Measurements from ENCODE around the gene ZNF594.
"Not testable (repeated sequence)": the region's sequence is repeated elsewhere in the genome, so short reads cannot be mapped to it uniquely, and the experiment has no call there.

The ZNF594 gene

DNA sequence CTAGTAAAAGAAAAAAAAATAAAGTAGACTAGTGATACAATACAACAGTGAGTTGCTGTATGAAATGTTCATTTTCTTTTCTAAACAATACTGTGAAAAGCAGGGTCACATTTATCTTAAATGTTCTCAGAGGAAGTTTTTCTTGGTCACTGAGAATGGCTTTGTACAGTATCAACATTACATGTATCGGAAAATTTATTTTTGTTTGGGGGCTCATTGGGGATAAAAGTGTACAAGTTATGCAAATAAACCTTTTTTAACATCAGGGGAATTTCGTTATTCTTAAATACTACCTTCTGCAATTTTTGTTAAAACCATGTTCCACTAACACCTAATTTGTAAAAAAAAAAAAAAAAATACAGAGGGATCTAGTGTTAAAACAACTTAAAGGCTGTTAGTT, 8.7 kb upstream of the ZNF594 start:
- no peak for DNase-seq

- no peak for DNase-seq
Measured at GRCh38 chr17:5198472-5198871, 6.8 kb upstream of the ZNF594 start.

DNA sequence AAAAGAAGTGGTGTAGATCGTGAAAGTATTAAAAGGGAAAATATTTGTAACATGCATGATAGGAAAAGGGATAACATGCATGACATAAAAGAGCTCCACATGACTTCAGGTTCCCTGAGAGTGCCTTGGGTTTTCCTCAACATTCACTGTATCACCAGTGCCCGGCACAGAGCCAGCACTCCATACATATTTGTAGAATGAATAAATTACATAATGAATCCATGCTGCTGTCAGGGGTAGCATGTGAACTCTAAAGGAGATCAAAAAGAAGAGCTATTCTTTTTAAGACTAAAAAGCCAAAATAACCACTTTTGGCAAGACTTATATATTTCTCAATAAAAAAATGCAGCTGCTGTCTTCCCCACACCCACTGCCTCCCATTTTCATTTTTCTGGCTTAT, 2.7 kb upstream of the ZNF594 start:
- DNase-seq = peak; percentile 74

DNA sequence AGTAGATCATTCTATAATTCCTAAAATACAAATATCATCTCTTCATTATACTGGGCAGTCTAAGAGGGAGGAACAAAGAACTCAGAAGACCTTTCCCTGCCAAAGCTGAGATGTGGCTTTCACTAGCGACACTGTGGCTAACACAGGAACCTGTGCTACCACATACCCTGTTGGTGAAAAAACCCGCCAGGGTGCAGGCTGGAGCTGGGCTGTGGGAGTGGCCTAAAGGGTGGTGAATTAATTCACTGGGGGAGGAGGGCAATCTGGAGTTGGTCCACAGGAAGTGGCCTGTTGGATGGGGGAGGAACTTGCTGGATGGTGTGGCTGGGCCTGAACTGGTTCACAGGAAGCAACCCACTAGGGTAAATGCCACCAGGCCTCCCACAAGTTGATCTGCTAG, 7.4 kb downstream of the ZNF594 start:
- DNase-seq = no peak

GRCh38 chr17:5183410-5183793, 8.3 kb downstream of the ZNF594 start:
- DNase-seq = no peak

DNA sequence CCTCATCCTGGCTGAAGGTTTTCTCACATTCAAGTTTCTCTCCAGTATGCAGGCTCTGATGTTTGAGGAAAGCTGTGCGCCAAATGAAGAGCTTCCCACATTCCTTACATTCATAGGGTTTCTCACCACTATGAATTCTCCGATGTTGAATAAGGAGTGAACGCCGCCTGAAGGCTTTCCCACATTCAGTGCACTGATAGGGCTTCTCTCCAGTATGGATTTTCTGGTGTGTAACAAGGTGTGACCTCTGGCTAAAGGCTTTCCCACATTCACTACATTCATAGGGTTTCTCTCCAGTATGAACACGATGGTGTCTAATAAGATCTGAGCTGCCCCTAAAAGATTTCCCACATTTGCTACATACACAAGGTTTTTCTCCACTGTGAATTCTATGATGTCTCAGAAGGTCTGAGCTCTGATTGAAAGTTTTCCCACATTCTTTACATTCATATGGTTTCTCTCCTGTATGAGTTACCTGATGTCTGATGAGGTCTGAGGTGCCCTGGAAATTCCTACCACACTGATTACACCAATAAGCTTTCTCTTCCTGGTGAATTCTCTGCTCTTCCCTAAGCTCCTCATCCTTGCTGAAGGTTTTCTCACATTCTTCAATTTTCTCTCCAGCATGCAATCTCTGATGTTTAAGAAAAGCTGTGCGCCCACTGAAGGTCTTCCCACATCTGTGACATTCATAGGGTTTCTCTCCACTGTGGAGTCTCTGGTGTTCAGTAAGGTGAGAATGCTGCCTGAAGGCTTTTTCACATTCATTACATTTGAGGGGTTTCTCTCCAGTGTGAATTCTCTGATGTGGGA, 8.9 kb downstream of the ZNF594 start:
- DNase-seq = no peak

GRCh38 chr17:5181509-5182305, 10.0 kb downstream of the ZNF594 start:
- no peak for DNase-seq

GRCh38 chr17:5179003-5179402, 12.7 kb downstream of the ZNF594 start:
- DNase-seq = no peak

DNA sequence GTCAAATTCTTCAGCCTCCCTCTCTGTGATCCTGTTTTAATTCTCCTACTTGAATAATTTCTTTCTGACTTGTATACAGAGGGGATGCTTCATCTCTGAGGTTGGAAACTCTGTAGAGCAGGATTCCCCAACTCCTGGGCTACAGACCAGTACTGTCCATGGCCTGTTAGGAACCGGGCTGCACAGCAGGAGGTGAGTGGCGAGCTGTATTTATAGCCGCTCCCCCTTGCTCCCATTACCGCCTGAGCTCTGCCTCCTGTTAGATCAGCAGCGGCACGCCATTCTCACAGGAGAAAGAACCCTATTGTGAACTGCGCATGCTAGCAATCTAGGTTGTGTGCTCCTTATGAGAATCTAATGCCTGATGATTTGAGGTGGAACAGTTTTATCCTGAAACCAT, 16.6 kb downstream of the ZNF594 start:
- DNase-seq = not testable (repeated sequence)

DNA sequence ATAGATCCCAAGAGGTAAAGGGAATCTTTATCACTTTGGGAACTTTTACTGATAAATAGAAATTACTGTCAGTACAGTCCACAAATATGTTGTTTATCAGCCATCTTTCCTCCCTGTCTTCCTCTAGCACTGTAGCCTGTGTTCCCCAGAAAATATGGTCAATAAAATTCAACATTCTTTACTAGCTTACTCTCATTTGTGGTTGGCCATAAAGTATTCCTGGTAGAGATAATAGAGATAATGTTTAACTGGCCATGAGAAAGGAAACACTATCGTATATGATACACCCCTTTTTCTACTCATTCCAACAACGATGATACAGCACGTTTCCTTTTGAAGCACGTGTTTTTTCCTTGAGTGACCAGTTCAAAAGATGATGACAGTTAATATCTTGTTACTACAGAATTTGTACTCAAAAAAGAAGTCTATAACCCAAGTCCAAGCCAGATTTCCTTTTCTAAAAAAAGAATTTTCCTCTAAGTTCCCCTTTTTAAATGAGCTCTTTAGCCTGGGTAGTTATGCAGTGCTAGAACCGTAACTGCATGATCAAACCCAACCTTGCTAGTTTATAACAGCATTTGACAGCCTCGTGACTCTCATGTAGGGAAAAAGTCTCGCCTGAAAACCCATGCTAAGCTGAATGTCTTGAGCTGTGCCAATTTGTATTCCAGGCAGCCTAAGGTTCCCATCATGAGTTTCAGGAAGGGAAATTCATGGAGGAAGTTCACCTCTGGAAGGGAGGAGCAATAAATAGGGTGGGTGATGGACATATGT, 25.7 kb downstream of the ZNF594 start:
- peak; percentile 42 for DNase-seq

GRCh38 chr17:5164436-5164835, 27.2 kb downstream of the ZNF594 start:
- DNase-seq = no peak

GRCh38 chr17:5161793-5162192, 29.9 kb downstream of the ZNF594 start:
- DNase-seq = not testable (repeated sequence)

- not testable (repeated sequence) for DNase-seq
Measured at GRCh38 chr17:5160702-5161101, 31.0 kb downstream of the ZNF594 start.

DNA sequence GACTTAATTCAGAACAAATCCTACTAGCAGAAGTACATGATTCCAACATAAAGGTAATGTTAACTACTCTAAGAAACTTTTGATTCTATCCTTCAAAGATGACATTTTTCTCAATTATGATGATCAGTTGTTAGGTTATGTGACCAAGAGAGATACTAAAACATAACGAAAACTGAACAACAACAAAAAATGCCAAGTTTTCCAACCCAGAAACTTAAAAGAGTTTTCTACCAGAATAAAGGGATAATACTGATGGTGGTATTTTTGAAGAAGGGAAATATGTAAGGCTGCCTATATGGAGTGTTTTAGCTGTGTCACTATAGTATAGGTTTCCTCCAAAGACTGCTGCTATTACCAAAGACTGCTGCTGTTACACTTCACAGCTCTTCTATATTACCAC, 45.5 kb downstream of the ZNF594 start:
- DNase-seq = not testable (repeated sequence)

GRCh38 chr17:5142877-5143276, 48.8 kb downstream of the ZNF594 start:
- DNase-seq = not testable (repeated sequence)

DNA sequence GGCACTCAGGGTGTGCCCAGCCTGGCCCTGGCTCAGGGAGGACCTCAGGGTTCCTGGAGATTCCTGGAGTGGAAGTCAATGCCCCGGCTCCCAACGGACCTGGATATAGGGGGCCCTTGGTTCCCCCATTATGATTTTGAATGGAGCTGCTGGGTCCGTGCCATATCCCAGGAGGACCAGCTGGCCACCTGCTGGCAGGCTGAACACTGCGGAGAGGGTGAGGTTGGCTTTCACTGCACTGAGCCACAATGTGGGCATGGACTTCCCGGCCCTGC, 52.3 kb downstream of the ZNF594 start:
- no peak for DNase-seq

GRCh38 chr17:5138616-5139457, 52.8 kb downstream of the ZNF594 start:
- DNase-seq = no peak

DNA sequence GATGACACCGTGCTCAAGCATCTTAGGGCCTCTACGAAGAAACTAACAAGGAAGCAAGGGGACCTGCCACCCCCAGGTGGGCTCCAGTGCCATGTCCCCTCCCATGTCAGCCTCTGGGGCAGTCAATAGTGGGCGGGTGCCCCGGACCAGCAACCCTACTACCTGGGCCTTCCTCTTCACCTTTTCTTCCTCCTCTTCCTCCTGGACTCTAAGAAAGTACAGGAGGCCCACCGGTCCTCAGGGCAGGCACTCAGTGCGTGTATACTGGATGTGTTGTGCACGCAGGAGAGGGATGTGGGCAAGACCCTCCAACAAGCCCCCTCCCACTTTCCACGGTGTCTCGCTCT, 53.5 kb downstream of the ZNF594 start:
- DNase-seq = not testable (repeated sequence)

DNA sequence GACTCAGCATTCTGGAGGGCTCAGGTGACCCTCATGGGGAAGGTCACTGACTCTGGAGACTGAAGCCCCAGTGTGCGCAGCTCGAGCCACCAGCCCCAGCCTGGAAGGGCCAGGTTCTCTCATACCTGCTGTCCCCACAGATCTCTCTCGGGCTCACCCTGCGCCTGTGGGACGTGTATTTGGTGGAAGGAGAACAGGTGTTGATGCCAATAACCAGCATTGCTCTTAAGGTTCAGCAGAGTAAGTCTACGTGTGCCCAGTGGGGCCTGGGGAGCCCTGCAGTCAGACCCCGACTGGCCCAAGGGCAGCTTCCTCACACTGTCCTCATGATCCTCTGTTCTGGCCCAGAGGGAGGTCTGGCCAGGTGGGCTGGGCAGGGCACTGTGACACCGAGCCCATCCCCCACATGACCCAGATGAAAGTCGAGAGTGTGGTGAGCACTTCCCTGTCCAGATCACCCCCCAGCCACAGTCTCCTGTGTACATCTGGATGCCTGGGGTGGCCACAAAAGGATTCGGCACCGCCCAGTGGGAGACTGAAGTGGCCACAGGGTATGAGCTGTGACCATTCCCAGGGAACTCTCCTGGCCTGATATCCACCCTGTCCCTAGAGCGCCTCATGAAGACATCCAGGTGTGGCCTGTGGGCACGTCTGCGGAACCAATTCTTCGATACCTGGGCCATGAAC, 54.0 kb downstream of the ZNF594 start:
- DNase-seq = not testable (repeated sequence)

DNA sequence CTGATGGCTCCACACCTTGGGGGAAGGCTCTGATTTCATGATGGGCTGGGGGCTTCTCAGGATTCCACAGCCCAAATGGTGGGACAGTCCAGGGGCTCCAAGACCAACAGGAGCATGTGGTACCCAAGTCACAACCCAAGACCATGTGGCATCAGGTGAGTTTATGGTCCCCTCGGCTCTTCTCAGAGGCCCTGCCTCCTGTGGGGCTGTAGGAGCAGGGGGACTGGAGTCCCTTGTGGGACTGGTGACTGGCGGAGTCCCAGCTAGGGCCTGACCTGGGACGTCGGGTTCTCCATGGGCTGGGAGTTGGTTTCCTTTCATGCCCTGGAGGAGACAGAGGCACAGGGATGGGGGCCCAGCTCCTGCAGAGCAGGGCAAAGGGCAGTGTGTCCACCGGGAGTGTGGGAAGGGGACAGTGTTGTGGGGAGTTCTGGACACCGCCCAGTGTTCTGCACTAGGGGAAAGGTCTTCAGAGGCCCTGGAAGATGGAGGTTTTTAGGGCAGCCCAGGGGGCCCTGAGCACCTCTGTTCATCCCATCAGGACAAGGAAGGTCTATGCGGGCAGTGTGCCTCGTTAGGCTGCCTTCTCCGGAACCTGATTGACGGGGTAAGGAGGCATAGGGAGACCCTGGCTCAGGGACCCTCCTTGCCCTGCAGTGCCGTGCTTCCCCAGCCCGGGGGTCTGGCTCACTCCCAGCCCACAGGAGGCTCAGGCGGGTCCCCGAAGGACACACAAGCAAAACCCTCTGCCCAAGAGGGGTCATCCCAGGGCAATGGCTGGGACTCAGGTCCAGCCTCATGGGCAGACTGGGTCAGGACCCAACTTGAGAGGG, 54.9 kb downstream of the ZNF594 start:
- DNase-seq = not testable (repeated sequence)

Measured in fibroblast of skin of right biceps (primary cell).